DMS153 treated with DMSO at 0.1 percent for 48 hours (cell line): ENCODE data around the gene SPPL2B.

Experiments used
- DNase-seq: peaks from one replicate; lab custom pipeline; 2025; ENCODE audit not compliant: unreplicated experiment; lab: John Stamatoyannopoulos, UW

The SPPL2B gene

DNA sequence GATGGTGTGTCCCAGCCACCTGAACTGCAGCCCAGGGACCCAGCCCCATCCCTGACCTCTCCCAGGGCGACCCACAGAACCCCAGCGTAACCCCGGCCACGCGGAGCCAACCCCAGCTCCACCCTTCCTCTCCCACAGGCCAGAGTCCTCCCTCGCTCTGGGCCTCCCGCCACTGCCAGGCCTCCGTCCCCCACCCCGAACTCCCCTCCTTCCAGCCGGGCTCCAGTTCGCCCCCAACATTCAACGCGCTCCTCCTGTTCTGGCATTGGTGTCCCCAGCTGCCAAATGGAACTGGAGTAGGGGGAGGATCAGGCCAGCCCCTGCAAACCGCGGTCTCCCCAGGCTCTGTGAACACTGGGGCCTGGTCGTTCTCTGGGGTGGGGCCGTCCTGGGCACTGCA, 28.0 kb upstream of the SPPL2B start:
- no peak for DNase-seq

DNA sequence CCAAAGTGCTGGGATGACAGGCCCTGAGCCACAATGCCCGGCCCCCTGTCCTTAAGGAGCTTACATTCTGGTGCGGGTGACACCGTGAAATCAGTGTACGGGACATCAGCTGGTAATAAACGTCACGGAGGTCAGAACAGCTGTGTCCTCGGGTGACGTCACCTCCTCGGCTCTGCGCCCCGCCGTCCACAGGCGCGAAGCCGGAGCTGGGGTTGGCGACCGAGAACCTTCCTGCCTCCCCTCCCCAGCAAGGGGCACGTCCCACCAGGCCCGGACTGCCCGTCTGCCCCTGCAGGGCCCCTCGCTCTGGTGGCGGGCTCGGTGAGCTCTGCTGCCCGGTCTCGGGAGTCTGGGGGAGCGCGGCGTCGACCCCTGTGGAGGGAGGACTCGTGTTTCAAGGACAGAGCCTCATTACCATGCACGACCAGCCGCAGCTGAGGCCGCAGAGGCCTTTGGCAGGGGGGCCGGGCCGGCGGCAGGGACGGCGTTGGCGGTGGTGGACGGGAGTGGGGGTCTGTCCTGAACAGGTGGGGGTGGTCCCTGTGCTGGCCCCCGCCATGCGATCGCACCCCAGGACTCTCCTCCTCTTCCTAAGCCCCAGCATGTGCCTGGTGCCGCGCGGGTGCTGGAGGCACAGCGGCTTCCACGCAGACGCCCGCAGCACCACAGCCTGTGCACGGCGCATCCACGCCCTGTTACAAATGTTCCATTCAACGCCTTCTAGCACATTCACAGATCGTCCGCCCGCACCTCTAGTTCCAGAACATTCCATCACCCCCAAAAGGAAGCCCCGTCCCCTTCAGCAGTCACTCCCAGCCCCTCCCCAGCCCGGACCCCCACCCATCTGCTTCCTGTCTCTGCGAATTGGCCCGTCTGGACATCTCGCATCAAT, 25.9 kb upstream of the SPPL2B start:
- DNase-seq = no peak

DNA sequence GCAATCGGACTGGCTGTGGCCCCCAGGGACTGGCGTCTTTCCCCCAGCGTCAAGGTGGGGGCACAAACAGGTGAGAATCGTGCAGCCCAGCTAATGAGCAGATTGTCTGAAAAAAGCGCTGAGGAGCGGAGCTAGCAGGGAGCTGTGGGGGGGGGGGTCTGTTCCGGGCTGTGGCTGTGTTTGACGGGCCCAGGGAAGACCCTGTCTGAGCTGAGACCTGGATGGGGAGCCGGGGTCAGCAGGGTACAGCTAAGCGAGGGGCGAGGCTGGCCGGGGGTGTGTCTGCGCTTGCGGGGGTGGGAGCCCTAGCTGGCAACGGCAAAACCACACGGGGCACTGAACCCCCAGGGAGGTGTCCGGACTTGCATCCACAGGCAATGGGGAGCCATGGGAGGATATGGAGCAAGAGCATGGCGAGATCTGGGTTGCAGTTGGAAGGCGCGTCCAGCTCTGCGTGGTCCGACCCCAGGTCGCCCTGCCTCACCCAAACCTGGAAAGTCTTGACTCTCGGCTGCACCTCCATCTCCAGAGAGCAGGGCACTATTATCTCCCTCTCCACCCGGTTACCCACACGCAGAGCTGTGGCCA, 25.2 kb upstream of the SPPL2B start:
- no peak for DNase-seq

DNA sequence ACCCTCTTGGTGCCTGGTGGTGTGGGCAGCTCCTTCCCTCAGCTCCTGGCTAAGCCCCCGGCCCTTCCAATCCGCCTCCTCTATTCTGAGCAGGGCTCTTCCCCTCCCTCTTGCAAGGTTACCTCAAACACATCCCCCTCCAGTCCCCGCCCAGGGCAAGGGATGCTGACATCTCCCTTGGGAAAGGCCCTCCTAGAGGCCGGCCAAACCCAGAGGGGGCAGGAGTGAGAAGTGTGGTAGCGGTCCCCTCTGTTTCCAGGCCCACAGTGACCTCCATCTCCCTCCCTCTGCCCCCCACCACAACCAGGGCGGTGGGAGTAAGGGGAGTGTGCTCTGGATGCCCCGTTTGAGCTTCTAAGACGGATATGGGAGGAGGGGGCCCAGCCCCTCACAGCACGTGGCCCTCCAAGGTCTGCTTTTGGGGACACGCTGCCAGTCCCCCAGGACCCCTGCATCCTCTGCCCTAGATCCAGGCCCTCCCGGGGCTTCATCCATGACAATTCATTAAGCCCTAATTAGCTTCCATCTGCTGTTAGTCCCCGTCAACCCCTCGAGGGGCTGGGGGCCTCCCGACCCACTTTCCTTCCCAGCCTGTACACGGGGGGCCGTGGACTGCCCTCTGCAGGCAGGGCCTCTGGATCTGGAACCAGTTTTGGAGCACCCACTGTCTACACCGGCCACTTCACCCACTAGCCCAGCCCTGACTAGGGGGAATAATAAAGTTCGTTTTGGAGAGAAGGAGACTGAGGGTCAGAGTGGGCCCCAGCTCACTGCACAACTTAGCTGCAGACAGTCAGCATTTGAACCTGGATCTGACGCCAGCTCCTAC, 22.8 kb upstream of the SPPL2B start:
- DNase-seq = no peak

DNA sequence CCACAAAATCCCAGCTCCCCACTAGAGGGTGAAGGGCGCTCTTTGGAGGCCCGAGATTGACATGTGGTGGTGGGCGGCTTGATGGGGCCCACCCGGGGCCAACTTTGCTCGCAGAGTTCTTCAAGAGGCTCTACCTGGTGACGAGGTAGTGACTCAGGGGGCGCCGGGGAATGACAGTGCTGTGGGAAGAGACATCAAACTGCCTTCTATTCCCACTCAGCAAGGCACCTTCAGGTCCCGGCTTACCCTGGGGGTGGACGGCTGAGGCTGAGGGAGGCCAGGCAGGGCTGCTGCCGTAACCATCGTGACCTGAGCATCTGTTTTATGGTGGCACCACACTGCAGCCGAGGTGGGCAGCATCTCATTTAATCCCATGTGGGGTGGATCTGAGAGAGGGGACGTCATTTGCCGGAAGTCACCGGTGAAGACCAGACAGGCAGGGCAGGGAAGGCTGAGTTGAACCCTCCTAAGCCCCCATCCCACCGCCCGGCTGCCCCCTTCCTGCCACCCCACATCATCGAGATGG, 22.1 kb upstream of the SPPL2B start:
- DNase-seq = no peak

DNA sequence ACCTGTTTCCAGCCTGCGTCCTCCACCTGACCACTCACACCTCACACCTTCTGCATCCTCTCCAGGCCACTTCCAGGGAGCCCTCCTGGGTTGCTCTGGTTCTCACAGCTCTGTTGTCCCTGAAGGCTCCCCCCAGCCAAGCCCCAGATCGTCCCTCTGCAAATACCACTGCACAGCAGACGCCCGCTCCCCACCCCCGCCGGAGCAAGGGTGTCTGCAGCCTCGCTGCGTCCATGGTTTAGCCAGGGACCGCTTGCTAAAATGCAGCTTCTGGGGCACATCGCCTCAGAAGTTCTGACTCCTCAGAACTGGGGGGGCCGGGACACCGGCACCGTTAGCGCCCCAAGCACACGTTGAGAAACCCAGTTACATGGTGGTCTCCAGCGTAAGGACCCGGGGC, 21.5 kb upstream of the SPPL2B start:
- no peak for DNase-seq

DNA sequence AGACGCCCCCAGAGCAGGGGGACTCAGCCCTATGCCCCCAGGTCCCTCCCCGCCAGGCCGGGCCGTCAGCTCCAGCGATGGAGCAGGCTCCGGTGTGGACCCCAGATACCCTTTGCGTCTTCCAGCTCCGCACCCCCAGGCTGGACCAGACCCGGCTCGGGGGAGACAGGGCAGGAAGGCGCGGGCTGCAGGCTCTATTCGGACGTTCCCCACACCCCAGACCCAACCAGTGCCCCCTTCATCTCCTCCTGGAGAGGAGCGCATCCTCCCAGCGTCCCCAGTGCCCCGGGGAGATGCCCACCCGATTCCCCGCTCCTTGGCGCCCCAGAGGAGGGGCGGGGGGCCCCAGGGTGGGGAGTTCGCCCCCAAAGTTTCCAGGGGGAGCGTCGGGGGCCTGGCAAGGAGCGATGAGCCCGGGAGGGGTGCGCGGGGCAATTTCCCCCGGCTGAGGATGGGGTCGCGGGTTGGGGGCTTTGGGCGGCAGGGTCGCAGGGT, 20.9 kb upstream of the SPPL2B start:
- no peak for DNase-seq

DNA sequence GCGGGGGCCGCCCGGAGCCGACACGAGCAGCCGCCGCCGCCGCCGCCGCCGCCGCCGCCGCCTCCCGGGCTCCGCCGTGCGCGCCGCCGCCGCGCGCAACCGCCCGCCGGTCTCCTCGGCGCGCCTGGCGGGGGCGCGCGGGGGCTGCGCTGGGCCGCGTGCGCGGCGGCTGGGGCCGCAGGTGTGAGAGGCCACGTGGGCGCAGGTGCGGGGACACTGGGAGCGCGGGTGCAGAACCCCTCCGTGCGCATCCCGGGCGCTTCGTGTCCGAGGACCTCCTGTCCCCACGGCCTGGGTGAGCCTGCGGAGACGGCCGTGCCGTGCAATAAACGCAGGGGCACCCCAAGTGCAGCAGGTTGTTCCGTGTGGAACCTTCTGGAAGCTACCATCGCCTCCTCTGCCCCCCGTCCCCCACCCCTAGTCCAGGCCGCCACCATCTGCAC, 20.3 kb upstream of the SPPL2B start, which contains the start of gene LINGO3:
Gene LINGO3, minus strand, starts transcription at position 41 of the 443 bp plus-strand sequence. CDS start 16,378 bp downstream, outside the sequence.
- DNase-seq = no peak

DNA sequence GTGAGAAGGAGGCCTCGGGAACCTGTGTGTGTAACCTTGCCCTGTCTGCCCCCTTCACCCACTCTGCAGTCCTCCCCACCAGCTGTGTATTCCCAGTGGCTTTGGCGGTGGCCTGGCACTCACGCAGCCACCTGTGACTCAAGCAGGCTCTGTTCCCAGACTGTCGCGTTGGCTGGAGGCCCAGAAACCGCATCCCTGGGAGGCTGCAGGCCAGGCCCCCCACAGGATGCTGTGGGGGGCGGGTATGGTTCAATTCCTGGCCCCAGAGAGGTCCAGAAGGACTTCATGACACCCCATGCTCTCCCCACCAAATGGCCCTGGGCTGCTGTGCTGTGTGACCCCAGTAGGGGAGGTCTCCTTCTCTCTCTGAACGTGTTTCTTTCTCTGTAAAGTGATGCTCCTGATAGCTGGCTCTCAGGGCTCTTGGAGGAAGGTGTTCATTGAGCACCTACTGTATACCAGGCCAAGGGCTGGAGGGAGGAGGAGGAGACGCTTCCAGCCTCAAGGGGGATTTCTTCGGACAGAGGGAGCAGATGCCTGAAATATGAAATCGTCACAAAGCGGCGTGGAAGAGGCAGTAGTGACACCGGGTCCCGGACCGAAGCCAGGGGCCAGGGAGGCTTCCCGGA, 18.6 kb upstream of the SPPL2B start:
- no peak for DNase-seq

DNA sequence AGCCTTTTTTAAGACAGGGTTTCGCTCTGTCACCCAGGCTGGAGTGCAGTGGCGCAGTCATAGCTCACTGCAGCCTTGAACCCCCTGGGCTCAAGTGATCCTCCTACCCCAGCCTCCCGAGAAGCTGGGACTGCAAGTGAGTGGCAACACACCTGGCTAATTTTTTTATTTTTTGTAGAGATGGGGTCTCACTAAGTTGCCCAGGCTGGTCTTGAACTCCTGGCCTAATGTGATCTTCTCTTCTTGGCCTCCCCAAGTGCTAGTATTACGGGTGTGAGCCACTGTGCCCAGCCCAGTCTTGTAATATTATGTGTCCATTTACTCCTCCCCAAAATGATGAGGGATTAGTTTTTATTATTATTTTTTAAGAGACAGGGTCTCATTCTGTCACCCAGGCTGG, 17.4 kb upstream of the SPPL2B start:
- no peak for DNase-seq

DNA sequence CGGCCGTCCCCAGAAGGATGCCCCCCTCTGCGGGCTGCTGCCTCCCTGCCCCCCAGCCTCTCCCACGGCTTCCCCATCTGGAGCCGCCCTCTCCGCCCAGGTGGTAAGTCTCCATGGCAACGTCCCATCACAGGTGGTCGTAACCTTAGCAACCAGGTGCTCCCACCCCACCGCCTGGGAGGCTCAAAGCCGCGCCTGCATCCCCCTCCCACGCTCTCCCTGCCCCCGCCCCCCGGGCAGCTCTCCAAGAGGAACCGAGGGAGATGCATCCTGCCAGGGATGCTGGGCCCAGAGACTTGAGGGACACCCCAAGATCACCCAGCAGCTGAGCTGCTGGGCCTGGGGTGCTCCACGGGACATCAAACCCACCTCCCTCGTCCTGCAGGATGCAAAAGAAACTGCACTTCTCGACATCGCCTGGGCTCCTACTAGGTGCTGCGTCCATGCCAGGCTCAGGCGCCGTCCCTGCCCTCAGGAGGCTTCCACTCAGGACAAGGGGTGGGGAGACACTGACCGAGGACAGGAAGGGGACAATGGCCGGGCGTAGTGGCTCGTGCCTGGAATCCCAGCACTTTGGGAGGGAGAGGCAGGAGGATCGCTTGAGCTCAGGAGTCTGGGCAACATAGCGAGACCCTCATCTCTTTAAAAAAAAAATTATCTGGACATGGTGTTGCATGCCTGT, 15.5 kb upstream of the SPPL2B start:
- DNase-seq = no peak

DNA sequence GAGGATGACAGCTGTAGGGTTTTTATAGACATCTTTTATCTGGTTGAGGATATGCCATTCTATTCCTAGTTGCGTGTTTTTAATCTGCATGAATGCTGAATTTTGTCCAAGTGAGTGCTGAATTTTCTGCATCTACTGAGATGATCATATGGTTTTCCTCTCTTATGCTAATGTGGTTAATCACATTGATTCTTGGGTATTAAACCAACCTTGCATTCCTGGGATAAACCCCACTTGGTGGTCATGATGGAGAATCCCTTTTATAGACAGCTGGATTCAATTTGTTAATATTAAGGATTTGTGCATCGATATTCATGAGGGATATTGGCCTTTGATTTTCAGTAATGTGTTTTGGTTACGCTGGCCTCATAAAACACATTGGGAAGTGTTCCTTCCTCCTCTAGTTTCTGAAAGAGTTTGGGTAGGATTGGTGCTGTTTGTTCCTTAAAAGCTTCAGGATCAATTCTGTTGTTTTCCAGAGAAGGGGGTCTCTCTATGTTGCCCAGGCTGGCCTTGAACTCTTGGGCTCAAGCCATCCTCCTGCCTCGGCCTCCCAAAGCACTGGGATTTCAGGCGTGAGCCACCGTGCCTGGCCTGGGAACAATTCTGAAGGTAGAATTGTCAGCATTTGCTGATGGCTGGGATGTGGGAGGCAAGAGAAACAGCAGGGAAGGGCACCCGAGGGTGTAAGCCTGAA, 13.2 kb upstream of the SPPL2B start:
- DNase-seq = no peak

DNA sequence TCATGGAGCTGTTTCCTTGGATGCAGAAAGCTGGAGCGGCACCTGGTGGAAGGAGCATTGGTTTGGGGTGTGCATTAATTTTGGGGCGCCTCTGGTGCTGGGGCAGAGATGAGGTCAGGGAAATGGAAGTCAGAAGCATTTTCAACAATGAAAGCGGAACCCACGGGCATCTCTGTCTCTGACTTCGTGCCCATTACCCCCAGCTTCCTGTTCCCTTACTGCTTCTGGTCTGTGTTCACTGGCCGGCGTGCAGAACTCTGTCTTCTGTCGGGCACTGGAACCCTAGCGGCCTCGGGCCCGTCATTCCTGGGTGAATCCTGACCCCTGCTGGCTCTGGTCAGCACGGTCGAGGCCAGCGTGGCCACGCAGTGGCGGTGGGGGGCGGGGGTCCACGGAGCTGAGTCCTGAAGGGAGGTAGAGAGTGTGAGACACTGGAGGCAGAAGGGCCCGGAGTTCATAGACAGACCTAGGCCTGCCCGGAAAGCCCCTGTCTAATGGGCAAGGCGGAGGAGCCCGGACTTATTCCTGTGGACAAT, 12.6 kb upstream of the SPPL2B start:
- no peak for DNase-seq

DNA sequence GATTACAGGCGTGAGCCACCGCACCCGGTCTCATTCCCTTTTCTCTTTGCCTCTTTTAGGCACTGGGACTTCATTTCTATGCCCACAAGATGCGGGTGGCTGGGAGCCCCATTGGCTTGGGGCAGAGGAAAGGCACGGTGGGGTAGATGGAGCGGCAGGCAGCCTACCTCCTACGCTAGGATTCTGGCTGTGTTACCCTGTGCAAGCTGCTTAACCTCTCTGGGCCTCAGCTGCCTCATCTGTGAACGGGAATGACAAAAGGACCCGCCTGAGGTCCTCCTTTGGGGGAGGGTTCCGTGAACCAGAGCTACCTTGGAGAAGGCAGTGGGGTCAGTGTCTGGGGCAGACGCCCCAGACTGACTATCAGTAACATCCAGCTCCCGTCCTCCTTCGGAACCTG, 11.2 kb upstream of the SPPL2B start:
- DNase-seq = no peak

DNA sequence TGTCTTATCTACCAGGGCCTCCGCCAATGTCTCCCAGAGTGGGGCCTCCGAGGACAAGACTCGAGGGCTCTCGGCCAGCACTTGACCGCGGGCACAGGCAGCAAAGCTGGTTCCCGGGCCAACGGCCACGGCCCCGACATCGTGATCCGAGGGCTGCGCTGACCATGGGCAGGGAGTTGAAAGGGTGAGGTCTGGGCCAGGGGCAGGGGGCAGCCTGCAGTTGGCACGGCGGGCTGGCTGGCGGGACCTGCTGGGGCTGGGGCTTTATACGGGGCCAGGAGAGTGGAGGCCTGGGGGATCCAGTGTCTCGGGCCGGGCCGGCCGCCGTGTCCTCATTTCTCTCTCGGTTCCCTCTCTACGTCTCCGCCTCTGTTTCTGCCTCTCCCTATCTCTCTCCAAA, 10.7 kb upstream of the SPPL2B start:
- no peak for DNase-seq

DNA sequence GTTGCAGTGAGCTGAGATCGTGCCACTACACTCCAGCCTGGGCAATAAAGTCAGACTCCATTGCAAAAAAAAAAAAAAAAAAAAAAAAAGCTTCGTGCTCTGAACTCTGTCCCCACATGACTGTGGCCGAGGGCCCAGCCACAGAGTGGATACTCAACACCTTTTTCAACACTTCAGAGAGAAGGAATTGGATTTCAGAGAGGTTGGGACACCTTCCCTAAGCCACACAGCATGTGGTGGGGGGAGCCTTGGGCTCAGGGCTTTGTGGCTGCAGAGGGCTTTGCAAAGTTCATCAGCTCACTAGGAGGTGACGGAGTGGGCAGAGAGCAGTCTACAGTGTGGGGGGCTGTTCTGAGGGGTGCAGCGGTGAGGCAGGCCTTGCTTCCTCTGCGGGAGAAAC, 9.6 kb upstream of the SPPL2B start:
- no peak for DNase-seq

DNA sequence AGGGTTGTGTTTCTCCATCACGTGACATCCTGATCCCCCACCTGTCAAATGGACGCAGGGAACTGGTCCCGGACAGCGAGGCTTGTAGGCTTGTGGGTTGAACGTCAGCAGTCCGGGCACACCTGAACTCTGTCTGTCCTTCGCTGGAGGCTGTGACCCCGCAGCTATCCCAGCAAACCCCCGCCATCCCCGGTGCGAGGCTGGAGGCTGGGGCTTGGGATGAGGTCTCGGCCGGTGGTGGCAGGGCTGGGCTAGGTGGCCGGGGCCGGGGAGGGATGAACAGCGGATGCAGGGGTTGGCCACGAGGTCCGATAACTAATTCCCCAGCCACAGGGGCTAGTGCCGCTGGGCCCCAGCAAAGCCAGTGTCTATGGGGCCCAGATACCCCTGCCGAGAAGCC, 8.9 kb upstream of the SPPL2B start:
- DNase-seq = no peak

DNA sequence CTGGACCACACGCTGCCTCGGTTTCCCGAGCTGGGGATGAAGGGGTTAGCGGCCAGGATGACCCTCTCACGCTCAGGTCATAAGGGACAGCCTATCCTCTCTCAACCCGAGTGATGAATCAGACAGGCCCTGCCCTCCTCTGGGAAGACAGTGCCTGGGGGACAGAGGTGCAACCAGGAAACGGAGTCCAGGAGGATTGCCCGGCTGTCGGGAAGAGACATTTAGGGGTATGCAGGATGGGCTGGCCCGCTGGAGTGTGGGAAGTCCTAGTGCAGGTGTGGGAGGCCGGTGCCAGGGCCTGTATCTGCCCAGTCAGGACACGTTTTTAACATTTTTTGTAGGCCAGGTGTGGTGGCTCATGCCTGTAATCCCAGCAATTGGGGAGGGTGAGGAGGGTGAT, 8.4 kb upstream of the SPPL2B start:
- no peak for DNase-seq

DNA sequence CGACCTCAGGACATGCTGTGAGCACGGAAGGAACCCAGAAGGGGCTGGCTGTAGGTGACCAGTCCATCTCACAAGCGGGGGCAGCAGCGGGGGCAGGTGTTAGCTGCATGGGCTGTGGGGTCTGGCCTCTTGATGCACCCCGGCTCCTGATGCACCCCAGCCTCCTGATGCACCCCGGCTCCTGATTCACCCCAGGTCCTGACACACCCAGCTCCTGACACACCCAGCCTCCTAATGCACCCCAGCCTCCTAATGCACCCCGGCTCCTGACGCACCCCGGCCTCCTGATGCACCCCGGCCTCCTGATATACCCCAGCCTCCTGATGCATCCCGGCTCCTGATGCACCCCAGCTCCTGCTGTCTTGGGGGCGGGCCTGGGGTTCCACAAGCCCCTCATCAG, 7.5 kb upstream of the SPPL2B start:
- DNase-seq = no peak
